Amygdala (tissue), 56 donors: Measurements from ENCODE around the gene NFIA.

Experiments used
- DNase-seq, 56 donors: peaks; one replicate each; lab custom pipeline; 2025; lab: John Stamatoyannopoulos, UW

NFIA gene

GRCh38 chr1:61142043-61142440, 59.7 kb downstream of the NFIA start:
- DNase-seq: no peak

- DNase-seq: peak in 7 of 56 donors; percentile 11 to 24 (median 17)
Measured at GRCh38 chr1:61142726-61143500, 60.6 kb downstream of the NFIA start.

- DNase-seq: no peak
Measured at GRCh38 chr1:61143821-61144424, 61.6 kb downstream of the NFIA start.

GRCh38 chr1:61149010-61149860, 66.9 kb downstream of the NFIA start:
- DNase-seq: no peak

GRCh38 chr1:61151565-61151964, 69.2 kb downstream of the NFIA start:
- no peak for DNase-seq

- no peak for DNase-seq
Measured at GRCh38 chr1:61152066-61152465, 69.7 kb downstream of the NFIA start.

GRCh38 chr1:61152469-61153105, 70.2 kb downstream of the NFIA start:
- peak in 3 of 56 donors; percentile 12 to 16 (median 15) for DNase-seq

GRCh38 chr1:61156576-61157467, 74.5 kb downstream of the NFIA start:
- no peak for DNase-seq

GRCh38 chr1:61157468-61157987, 75.2 kb downstream of the NFIA start:
- no peak for DNase-seq

- DNase-seq: no peak
Measured at GRCh38 chr1:61158591-61158990, 76.2 kb downstream of the NFIA start.

- DNase-seq: no peak
Measured at GRCh38 chr1:61160526-61160925, 78.2 kb downstream of the NFIA start.

GRCh38 chr1:61162520-61163258, 80.3 kb downstream of the NFIA start:
- DNase-seq: no peak

- DNase-seq: no peak
Measured at GRCh38 chr1:61163355-61163754, 81.0 kb downstream of the NFIA start.

- no peak for DNase-seq
Measured at GRCh38 chr1:61165402-61165801, 83.0 kb downstream of the NFIA start.

- DNase-seq: no peak
Measured at GRCh38 chr1:61167309-61167708, 84.9 kb downstream of the NFIA start.

GRCh38 chr1:61169045-61169444, 86.7 kb downstream of the NFIA start:
- DNase-seq: no peak

- DNase-seq: no peak
Measured at GRCh38 chr1:61169634-61170033, 87.3 kb downstream of the NFIA start.

GRCh38 chr1:61170328-61171238, 88.2 kb downstream of the NFIA start:
- DNase-seq: no peak
